ENCODE data around the gene CLNK. TPM values are rescaled to one million over a fixed set of nuclear protein-coding genes. Genes with fewer than 3 reads are reported as not detected.

CLNK gene
- total and polyA plus RNA-seq, 2 experiments from 2014 or later: not detected

GRCh38 chr4:10605031-10605430 is 79.5 kb downstream of the CLNK start:
- Histone ChIP-seq H3K27me3 (no peaks in the 10 kb centered on the region), H3K4me1 (ENCODE audit: low read depth) (no peaks in the 10 kb centered on the region), H3K4me3 (no peak overlapping the region), H3K9me3 (ENCODE audit: low read depth) (no peaks in the 10 kb centered on the region), H3K36me3 (no peaks in the 10 kb centered on the region), H3K27ac (no peak overlapping the region)
- no peak for TF ChIP-seq CTCF (IDR thresholded peaks at IDR 0.05; ENCODE audit: low read depth, low read length)
- no peak for DNase-seq (ENCODE audit: low read depth in 1 of 2, low spot score in 1 of 2)

GRCh38 chr4:10599574-10599973 is 85.0 kb downstream of the CLNK start:
- Histone ChIP-seq H3K9me3 (ENCODE audit: low read depth) (no peaks in the 10 kb centered on the region), H3K4me1 (ENCODE audit: low read depth) (no peaks in the 10 kb centered on the region), H3K27ac (no peak overlapping the region), H3K36me3 (no peaks in the 10 kb centered on the region), H3K4me3 (no peak overlapping the region), H3K27me3 (no peaks in the 10 kb centered on the region)
- no peak for DNase-seq (ENCODE audit: low read depth in 1 of 2, low spot score in 1 of 2)
- no peak for TF ChIP-seq CTCF (IDR thresholded peaks at IDR 0.05; ENCODE audit: low read depth, low read length)

- TF ChIP-seq CTCF (IDR thresholded peaks at IDR 0.05; ENCODE audit: low read depth, low read length): no peak
- DNase-seq (ENCODE audit: low read depth in 1 of 2, low spot score in 1 of 2): no peak
- Histone ChIP-seq H3K27me3 (no peaks in the 10 kb centered on the region), H3K36me3 (no peaks in the 10 kb centered on the region), H3K4me3 (no peak overlapping the region), H3K9me3 (ENCODE audit: low read depth) (no peaks in the 10 kb centered on the region), H3K4me1 (ENCODE audit: low read depth) (no peaks in the 10 kb centered on the region), H3K27ac (no peak overlapping the region)
Observed at GRCh38 chr4:10598829-10599228, 85.7 kb downstream of the CLNK start.

DNA sequence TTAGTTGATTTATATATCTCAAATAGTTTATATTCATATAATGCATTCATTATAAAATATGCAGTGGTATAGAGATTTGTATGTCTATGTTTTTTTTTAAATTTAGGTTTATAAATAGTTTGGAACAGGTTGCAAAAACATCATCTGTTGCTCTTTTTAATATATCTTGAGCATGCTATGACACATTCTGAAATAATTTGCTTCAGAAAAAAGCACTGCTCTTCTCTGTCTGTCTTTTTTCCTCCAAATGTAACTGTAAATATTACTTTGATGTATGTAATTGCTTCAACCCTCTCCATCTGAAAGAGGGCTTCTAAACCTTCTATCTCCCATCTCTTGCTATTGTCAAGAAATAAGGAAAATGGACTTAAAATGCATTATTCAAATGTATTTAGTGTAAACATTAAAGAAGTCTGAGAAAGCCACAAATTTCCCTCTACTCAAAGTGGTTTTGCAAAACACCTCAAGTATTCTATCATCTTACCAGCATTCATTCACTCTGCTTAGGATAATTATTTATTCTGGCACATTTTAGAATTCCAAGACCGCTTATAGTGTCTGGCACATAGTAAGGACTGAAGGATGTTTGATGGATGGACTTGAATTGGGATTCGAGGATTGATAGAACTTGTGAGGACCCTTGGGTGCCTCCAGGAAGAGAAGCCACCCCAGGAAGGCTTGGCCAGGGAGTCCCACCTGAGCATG is 87.8 kb downstream of the CLNK start:
- Histone ChIP-seq H3K27me3 (no peaks in the 10 kb centered on the region), H3K9me3 (ENCODE audit: low read depth) (no peaks in the 10 kb centered on the region), H3K4me3 (no peak overlapping the region), H3K36me3 (no peaks in the 10 kb centered on the region), H3K27ac (no peak overlapping the region), H3K4me1 (ENCODE audit: low read depth) (no peaks in the 10 kb centered on the region)
- DNase-seq (ENCODE audit: low read depth in 1 of 2, low spot score in 1 of 2): no peak
- no peak for TF ChIP-seq CTCF (IDR thresholded peaks at IDR 0.05; ENCODE audit: low read depth, low read length)

DNA sequence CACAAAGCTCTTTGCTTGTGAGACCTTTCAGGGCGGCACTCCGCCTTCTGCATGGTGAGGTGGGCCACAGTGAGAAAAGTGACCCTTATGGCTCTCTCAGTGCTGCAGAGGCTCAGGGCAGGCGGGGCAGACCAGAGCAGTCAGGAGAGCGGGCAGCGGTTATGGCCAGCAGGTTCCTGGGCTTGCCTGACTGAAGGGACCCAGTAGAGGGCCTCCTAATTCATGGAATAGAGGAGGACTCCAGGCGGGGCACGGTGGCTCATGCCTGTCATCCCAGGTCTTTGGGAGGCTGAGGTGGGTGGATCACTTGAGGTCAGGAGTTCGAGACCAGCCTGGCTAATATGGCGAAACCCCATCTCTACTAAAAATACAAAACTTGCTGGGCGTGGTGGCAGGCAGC is 91.4 kb downstream of the CLNK start:
- Histone ChIP-seq H3K27me3 (no peaks in the 10 kb centered on the region), H3K9me3 (ENCODE audit: low read depth) (no peaks in the 10 kb centered on the region), H3K4me1 (ENCODE audit: low read depth) (peaks cover 3% of the 10 kb centered on the region), H3K4me3 (no peak overlapping the region), H3K27ac (no peak overlapping the region), H3K36me3 (no peaks in the 10 kb centered on the region)
- no peak for TF ChIP-seq CTCF (IDR thresholded peaks at IDR 0.05; ENCODE audit: low read depth, low read length)
- DNase-seq (ENCODE audit: low read depth in 1 of 2, low spot score in 1 of 2): no peak
